SU-DHL-6 (cell line): Measurements from ENCODE around the gene CISD3.

ENCODE experiments used
- CTCF ChIP-seq: fragments of 200-600 bp; sonication (generic); IDR thresholded peaks from one replicate; pipeline ENCODE4 v1.5.1; 2017; ENCODE audit warnings: antibody characterized with exemption, mild to moderate bottlenecking, low read length, moderate library complexity; ENCODE audit not compliant: insufficient read depth, poor library complexity, severe bottlenecking
- EZH2phosphoT487 ChIP-seq: fragments of 200-600 bp; sonication (generic), shearing (Covaris generic); conservative IDR thresholded peaks from 2 replicates; pipeline ENCODE4 v1.6.1; 2018; ENCODE audit warnings: mild to moderate bottlenecking, antibody characterized with exemption, low read length, moderate library complexity, mixed read lengths

GRCh38 chr17:38743556-38744171 lies 13.5 kb downstream of the CISD3 start:
- TF ChIP-seq CTCF (no peak), EZH2phosphoT487 (no peak)
